Measurements from ENCODE around the gene CDHR5.
A peak's percentile ranks its signal among the peaks of the same experiment; 100 is the strongest.

The CDHR5 gene

GRCh38 chr11:621838-622237 is 2.9 kb downstream of the CDHR5 start:
- no peak for DNase-seq

DNA sequence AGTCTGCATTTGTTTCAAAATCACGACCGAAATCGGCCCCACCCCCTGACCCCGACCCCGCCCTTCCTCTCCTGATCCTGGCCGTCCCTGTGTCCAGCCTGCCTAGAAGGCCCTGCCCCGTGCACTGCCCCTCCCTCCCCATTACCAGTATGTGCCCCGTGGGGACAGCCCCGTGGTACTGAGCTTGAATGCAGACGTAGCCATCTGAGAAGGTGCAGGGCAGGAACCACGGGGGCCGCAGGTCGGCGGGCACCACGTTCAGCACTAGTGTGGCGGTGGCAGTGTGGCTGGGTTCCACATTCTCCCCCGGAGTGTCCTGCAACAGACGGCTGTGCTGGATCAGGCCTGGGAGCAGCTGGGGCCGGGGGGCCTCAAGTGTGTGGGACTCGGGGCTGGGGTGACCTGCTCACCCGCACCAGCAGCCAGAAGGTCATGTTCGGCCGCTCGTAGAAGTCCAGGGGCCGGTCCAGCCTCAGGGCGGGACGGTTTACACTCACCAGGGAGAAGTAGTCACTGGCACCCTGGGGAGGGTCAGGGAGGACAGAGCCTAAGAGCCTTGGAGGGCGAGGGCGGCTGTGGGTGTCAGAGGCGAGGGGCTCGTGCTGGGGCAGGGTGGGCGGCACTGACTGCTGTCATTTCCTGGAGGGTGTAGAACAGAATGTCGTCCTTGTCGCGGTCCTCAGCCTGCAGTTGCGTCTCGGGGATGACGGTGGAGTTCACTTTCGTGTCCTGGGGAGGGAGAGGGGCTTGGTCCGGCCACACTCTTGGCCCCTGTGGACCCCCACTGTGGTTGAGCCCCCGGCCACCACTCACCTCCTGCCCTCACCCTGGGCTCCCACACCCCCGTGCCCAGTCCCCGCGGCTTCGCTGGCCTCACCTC is 3.6 kb downstream of the CDHR5 start:
- no peak for DNase-seq

GRCh38 chr11:620201-620600 is 4.6 kb downstream of the CDHR5 start:
- DNase-seq: no peak

GRCh38 chr11:619628-620050 is 5.1 kb downstream of the CDHR5 start:
- DNase-seq: no peak

- no peak for DNase-seq
Observed at GRCh38 chr11:618856-619627, 5.7 kb downstream of the CDHR5 start.

DNA sequence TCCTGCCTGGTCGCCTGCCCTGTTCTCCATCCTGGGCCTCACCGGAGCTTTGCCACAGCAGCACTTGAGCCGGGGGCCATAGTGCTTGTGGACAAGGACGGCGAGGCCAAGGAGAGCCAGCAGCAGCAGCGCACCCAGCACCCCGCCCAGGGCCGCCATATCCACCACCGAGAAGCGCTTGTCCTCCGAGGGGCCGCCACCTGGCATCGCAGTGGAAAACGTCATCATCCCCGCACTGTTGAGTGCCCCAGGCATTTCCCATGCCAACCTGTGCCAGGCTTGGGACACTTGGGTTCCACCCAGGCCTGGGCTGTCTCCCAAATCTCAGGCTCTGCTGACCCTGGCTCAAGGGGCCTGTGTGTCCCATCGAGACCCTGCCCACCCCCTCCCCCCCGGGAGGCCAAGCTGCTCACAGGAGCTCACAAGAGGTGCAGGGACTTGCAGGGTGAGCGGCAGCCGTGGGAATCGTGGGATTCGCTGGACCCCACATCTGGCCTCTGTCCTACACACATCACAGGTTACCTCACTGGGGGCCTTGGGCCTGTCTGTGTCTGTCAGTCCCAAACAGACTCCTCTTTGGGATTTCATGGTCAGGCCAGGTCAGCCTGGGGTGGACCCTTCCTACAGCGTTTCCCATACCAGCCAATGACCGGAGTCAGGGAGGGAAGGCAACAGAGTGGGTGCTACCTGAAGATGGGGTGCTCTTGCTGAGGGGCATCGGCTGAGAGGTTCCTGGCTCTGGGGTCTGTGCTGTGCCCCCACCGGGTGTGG is 6.7 kb downstream of the CDHR5 start:
- DNase-seq: no peak

DNA sequence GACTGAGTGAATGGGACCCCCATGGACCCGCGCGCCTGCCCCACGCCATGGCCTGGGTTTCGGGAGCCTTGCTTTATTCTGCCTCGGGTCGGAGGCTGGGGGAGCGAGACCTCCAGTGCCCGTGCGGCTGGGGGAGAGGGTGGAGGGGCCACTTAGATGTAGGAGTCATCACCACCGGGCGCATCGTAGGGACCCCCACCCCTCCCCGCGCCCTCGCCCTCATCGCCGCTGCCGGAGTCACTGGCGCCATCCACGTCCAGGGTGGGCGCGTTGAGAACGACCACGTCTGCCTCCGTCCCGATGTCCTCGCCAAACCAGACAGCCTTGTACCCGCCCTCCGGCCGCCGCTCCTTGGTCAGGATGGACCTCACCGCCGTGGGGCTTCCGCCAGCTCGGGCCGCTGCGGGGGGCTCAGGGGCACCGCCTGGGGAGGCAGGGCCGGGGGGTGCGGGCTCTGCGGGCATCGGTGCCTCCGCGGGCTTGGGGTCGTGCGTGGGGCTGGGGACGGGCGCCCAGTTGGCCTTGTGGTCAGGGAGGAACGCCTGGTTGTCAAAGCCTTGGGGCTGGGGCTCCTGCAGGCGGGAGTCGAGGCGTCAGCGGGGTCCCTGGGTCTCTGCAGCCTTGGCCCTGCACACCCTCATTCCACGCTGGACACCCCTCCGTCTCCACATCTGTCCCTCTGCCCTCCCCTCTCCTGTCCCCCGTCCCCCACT is 7.4 kb downstream of the CDHR5 start:
- DNase-seq: no peak

- no peak for DNase-seq
Observed at GRCh38 chr11:616320-617198, 8.2 kb downstream of the CDHR5 start.

DNA sequence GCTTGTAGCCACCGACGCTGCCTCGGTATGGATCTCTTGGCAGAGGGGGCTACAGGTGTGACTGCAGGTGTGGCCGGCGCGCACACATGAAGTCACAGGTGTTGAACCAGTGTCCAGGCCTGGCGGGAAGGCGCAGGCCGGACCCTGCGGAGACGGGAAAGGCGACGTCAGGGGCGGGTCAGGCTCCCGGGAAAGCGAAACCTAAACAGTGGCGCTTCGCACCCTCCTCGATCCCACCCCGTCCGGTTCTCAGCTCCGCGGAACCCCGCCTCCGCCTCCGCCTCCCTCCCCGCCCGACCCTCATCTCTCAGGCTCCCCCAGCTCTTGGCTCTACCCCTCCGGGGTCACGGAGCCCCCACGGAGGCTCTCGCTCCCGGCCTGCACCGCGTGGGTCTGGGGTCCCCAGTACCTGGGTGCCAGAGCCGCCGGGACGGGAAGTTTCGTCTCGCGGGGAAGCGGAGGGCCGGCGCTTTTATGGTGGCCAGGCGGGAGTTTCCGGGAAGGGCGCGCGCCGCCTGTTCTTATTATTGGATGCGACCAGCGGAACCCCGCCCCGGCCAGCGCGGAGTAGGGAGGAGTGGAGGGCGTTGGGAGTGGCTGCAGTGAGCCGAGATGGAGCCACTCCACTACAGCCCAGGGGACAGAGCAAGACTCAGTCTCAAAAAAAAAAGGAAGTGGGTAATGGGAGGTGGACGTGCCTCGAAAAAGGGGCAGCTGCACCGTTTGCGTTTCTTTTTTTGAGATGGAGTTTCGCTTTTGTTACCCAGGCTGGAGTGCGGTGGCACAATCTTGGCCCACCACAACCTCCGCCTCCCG is 9.0 kb downstream of the CDHR5 start, which contains the start of gene IRF7:
Gene IRF7, minus strand, starts transcription at position 447 of the 816 bp plus-strand sequence. CDS start 586 bp downstream, outside the sequence.
- DNase-seq: peak; percentile 62

GRCh38 chr11:614623-615503 is 9.9 kb downstream of the CDHR5 start:
- no peak for DNase-seq

GRCh38 chr11:614021-614622 is 10.6 kb downstream of the CDHR5 start:
- no peak for DNase-seq

DNA sequence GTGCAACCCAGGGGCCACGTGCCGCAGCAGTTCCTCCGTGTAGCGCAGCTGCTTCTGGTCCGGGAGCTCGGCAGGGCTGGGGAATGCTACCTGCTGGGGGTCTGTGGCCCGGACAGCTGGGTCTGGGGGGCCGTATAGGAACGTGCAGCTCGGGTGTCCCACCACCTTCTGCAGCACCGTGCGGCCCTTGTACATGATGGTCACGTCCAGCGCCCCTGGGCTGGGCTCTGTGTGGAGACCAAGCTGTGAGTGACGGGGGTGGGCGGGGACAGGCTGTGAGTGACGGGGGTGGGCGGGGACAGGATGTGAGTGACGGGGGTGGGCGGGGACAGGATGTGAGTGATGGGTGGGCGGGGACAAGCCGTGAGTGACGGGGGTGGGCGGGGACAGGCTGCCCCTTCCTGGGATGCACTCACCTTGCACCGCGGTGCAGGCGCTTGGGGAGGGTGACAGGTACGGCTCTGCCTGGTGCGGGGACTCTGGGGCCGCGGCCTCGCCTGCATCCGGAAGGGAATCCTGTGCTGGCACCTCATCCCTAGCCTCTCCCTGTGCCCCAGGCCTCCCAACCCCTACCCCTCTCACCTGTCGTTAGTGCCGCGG is 11.3 kb downstream of the CDHR5 start:
- no peak for DNase-seq

- no peak for DNase-seq
Observed at GRCh38 chr11:612961-613300, 11.8 kb downstream of the CDHR5 start.

DNA sequence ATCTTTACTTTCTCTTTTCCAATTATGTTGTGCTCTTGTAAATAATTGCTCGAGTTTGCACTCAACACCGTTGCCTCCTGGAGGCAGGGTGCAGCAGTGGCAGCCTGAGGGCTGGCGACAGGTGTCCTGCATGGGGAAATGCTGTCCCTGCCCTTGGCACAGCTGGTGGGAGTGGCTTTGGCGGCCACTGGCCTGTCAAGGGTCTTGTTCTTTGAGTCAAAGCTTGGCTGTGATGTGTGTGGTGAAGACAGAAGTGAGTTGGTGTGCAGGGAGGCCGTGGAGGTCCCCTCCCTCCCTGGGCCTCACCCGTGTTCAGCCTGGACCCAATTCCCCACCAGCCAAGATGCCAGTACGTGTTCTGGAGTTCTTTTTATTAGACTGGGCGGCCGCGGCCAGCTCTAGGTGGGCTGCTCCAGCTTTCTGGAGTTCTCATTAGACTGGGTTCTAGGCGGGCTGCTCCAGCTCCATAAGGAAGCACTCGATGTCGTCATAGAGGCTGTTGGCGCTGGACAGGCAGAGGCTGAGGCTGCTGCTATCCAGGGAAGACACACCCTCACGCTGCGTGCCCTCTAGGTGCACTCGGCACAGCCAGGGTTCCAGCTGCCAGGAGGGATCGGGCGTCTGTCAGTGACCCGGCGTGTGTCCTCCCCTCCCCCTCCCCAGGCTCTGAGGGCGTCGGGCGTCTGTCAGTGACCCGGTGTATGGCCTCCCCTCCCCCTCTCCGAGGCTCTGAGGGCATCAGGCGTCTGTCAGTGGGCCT is 12.4 kb downstream of the CDHR5 start:
- DNase-seq: no peak

DNA sequence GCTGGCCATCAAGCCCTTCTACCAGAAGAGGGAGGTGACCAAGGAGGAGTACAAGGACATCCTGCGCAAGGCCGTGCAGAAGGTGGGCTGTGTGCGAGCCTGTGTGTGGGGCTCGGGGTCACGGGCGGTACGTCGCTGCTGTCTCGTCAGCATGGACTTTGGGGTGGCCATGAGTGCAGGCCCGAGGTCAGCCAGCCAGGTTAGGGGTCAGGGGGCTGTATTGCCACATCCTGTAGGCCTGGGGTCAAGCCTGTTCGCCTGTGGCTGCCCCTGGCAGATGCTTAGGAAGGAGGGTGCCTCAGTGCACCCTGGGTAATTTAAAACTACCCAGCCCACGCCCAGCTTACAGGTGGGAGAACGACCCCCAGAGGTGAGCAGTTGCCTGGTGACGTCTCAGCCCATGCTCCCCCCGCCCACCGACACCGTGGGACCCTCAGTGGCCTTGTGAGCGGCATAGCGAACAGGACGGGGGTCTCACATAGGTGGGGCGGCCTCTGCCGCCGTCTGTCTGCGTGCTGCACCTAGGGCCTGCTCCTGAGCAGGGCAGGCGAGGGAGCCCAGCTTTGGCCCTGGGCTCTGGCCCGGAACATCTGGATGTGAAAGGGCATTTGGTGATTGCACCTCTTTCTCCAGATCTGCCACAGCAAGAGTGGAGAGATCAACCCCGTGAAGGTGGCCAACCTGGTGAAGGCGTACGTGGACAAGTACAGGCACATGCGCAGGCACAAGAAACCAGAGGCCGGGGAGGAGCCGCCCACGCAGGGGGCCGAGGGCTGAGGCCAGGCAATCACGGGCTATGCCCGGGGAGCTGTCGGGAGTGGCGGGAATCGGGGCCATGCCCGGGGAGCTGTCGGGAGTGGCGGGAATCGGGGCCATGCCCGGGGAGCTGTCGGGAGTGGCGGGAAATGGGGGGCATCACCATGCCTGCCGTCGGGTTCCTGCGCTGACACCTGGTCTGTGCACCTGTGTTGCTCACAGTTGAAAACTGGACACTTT is 13.5 kb downstream of the CDHR5 start:
- DNase-seq: no peak

DNA sequence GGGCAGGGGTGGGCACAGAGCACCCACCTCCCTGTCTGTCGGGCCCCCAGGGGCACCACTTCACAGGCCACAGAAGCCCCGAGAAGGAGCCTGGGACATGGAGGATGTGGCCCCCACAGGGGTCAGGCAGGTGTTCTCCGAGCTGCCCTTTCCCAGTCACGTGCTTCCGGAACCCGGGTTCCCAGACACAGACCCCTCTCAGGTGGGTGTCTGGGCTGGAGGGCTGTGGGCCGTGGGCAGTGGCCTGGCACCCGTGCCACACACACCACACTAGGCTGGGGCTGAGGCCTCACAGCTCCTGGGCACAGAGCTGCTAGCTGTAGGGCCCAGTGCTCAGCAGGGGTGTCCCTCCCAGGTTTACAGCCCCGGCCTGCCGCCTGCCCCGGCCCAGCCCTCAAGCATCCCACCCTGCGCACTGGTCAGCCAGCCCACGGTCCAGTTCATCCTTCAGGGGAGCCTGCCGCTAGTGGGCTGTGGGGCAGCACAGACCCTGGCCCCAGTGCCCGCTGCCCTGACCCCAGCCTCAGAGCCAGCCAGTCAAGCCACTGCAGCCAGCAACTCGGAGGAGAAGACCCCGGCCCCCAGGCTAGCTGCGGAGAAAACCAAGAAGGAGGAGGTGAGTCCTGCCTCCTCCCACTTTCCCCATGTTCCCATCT is 14.5 kb downstream of the CDHR5 start:
- DNase-seq: no peak
